OCI-LY3 (cell line): ENCODE measurements around the gene MTHFD1.

Experiments
- H2AFZ ChIP-seq: fragments of 200-600, 300-600 bp; shearing (Covaris generic); 2 replicates; pipeline ENCODE4 v1.6.0; 2014; ENCODE audit warnings: antibody characterized with exemption, low read depth, low read length
- H3K27ac ChIP-seq: fragments of 200-600, 300-600 bp; sonication (generic); 2 replicates; pipeline ENCODE4 v1.5.1; 2014; ENCODE audit warnings: mild to moderate bottlenecking, low read length, moderate library complexity, mixed read lengths
- H3K27me3 ChIP-seq: fragments of 200-600, 300-600 bp; sonication (generic); 2 replicates; pipeline ENCODE4 v1.6.1; 2014; ENCODE audit warnings: low read depth, low read length, mixed read lengths
- H3K36me3 ChIP-seq: fragments of 200-600, 300-600 bp; sonication (generic); replicated peaks from 2 replicates; pipeline ENCODE3; 2014; ENCODE audit warnings: low read depth, low read length, mixed read lengths
- H3K4me1 ChIP-seq: fragments of 300-600, 200-600 bp; sonication (generic); 2 replicates; pipeline ENCODE4 v1.6.1; 2014; ENCODE audit warnings: low read length, mixed read lengths
- H3K4me2 ChIP-seq: fragments of 200-600, 300-600 bp; sonication (generic); 2 replicates; pipeline ENCODE4 v1.6.1; 2014; ENCODE audit warnings: low read length, mixed read lengths
- H3K4me3 ChIP-seq: fragments of 300-600, 200-600 bp; sonication (generic); 2 replicates; pipeline ENCODE4 v1.5.1; 2014; ENCODE audit warnings: antibody characterized with exemption, mild to moderate bottlenecking, low read length, moderate library complexity
- H3K79me2 ChIP-seq: fragments of 300-600, 200-600 bp; shearing (Covaris generic); 2 replicates; pipeline ENCODE4 v1.6.1; 2014; ENCODE audit warnings: mild to moderate bottlenecking, low read length, mixed read lengths
- H3K9ac ChIP-seq: fragments of 300-600, 200-600 bp; shearing (Covaris generic); 2 replicates; pipeline ENCODE4 v1.6.0; 2014; ENCODE audit warnings: mild to moderate bottlenecking, low read length, moderate library complexity
- H3K9me3 ChIP-seq: fragments of 200-600, 300-600 bp; shearing (Covaris generic); 2 replicates; pipeline ENCODE4 v1.6.1; 2014; ENCODE audit warnings: low read length, mixed read lengths; ENCODE audit not compliant: insufficient read depth
- H4K20me1 ChIP-seq: fragments of 200-600, 300-600 bp; sonication (generic); 2 replicates; pipeline ENCODE4 v1.6.1; 2016; ENCODE audit warnings: low read length, mixed read lengths; ENCODE audit not compliant: insufficient read depth
- EZH2phosphoT487 ChIP-seq: fragments of 200-600 bp; shearing (Covaris generic); IDR thresholded peaks from 2 replicates; pipeline ENCODE4 v1.6.1; 2018; ENCODE audit warnings: antibody characterized with exemption, mixed run types, low read depth
- TF ChIP-seq, protein P1 (sequence below): fragments of 200-600, 300-600 bp; sonication (generic); IDR thresholded peaks from 2 replicates; pipeline ENCODE4 v1.5.1; 2014; ENCODE audit warnings: antibody characterized with exemption, low read length, low read depth

Gene MTHFD1

DNA sequence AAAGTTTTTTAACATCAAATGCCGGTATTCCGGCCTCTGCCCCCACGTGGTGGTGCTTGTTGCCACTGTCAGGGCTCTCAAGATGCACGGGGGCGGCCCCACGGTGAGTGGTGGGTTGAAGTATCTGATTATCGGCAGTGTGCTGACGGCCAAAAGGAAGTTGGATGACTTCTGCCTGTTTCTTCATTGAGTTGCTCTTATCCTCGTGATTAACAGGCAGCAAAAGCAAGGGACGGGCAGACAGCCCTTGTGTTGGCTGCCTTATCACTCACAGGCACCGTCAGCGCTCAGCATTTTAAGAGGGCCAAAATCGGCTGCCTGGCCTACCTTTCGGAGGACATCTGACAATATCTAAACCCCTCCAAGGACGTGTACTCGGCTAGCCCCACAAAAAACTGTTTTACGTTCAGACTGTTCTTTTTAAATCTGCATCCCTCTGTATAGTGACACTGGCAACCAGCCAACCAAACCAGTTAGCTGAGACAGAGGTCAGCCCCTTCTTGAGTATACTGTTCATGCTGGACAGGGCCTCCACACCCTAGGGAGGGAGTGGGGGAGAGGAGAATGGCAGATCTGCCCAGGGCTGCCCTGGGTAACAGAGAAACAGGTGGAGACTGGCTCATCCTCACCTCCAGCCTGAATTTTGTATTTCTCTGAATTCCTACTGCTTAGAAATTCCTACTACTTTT lies 54.3 kb downstream of the MTHFD1 start:
- Histone ChIP-seq H3K9ac (no peak overlapping the region), H2AFZ (no peak overlapping the region), H3K4me2 (no peak overlapping the region), H3K79me2 (no peaks in the 10 kb centered on the region), H3K36me3 (peaks cover 56% of the 10 kb centered on the region), H3K27me3 (no peaks in the 10 kb centered on the region), H3K4me1 (peaks cover 32% of the 10 kb centered on the region), H3K9me3 (no peaks in the 10 kb centered on the region), H3K4me3 (no peak overlapping the region), H4K20me1 (no peaks in the 10 kb centered on the region), H3K27ac (peak overlapping the region; percentile 99; the same call in 1 of the 2 replicates)
- TF ChIP-seq EZH2phosphoT487: no peak

DNA sequence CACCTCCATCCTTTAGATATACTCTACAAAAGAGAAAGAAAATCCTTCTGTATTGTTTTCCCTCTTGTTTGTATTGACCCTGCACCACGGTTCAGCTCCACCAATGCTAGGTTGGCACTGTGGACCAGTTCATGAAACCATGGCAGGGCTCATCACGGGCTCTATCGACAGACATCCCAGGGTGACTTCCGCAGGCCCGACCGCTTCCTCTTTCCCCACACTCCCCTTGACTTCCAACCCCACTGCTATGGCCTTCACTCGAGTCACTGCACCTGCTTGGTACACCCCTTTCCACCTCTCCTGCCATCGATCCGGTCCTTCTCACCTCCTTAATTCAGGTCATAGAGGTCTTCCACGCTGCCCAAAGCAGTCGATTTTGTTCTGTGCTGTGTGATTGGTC lies 56.0 kb downstream of the MTHFD1 start:
- TF ChIP-seq, protein P1, sequence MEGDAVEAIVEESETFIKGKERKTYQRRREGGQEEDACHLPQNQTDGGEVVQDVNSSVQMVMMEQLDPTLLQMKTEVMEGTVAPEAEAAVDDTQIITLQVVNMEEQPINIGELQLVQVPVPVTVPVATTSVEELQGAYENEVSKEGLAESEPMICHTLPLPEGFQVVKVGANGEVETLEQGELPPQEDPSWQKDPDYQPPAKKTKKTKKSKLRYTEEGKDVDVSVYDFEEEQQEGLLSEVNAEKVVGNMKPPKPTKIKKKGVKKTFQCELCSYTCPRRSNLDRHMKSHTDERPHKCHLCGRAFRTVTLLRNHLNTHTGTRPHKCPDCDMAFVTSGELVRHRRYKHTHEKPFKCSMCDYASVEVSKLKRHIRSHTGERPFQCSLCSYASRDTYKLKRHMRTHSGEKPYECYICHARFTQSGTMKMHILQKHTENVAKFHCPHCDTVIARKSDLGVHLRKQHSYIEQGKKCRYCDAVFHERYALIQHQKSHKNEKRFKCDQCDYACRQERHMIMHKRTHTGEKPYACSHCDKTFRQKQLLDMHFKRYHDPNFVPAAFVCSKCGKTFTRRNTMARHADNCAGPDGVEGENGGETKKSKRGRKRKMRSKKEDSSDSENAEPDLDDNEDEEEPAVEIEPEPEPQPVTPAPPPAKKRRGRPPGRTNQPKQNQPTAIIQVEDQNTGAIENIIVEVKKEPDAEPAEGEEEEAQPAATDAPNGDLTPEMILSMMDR: no peak
- TF ChIP-seq EZH2phosphoT487: no peak
- Histone ChIP-seq H3K9me3 (no peaks in the 10 kb centered on the region), H3K9ac (peak overlapping the region; percentile 98; the same call in 1 of the 2 replicates), H4K20me1 (no peaks in the 10 kb centered on the region), H2AFZ (no peak overlapping the region), H3K27ac (peak overlapping the region; percentile 99), H3K27me3 (no peaks in the 10 kb centered on the region), H3K4me2 (no peak overlapping the region), H3K36me3 (peaks cover 56% of the 10 kb centered on the region), H3K4me3 (no peak overlapping the region), H3K4me1 (peaks cover 32% of the 10 kb centered on the region), H3K79me2 (no peaks in the 10 kb centered on the region)

DNA sequence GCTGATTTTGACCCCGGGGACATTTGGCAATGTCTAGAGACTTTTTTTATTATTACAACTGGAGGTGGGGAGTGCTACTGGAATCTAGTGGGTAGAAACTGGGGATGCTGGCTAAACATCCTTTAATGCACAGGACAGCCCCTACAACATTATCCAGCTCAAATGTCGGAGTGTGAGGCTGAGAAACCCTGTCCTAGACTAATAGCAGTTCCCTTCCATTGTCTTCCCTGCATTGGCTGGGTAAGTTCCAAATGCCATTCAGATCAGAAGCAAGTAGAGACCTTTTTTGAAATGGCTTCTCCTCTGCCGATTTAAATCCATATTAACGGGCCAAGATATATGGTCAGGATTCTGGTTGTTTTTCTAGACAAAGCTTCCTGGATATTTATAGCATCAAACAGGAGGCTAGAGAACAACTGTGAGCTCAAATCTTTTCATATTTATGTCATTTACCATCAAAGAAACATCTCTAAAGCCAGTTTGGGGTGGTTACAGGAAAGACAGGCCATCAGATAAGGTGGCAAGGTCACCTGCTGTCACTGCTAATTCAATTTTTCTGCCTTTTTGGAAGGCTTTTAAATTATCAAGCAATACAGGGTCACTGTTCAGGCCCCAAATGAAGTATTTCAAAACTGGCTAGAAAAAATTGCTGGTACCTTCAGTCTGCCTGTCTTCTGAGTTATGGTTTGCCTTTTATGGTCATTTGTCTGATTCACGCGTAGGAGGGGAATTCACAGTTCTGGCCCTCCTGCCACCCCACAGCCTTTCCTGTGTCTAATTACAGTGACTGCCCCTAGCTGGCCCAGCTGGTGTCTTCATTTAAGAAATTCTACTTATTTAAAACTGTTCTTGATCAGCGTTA lies 57.1 kb downstream of the MTHFD1 start:
- H3K4me1 ChIP-seq: peaks cover 36% of the 10 kb centered on the region
- no peaks in the 10 kb centered on the region for H3K27me3 ChIP-seq
- TF ChIP-seq, protein P1: peak; percentile 9; the same call in 1 of the 2 replicates
- TF ChIP-seq EZH2phosphoT487: no peak
- H3K79me2 ChIP-seq: no peaks in the 10 kb centered on the region
- no peaks in the 10 kb centered on the region for H4K20me1 ChIP-seq
- peak overlapping the region; percentile 99 for H3K27ac ChIP-seq
- H2AFZ ChIP-seq: no peak overlapping the region
- peak overlapping the region; percentile 61 for H3K4me2 ChIP-seq
- H3K36me3 ChIP-seq: peaks cover 59% of the 10 kb centered on the region
- H3K9me3 ChIP-seq: no peaks in the 10 kb centered on the region
- H3K4me3 ChIP-seq: peak overlapping the region; percentile 24
- H3K9ac ChIP-seq: peak overlapping the region; percentile 98

DNA sequence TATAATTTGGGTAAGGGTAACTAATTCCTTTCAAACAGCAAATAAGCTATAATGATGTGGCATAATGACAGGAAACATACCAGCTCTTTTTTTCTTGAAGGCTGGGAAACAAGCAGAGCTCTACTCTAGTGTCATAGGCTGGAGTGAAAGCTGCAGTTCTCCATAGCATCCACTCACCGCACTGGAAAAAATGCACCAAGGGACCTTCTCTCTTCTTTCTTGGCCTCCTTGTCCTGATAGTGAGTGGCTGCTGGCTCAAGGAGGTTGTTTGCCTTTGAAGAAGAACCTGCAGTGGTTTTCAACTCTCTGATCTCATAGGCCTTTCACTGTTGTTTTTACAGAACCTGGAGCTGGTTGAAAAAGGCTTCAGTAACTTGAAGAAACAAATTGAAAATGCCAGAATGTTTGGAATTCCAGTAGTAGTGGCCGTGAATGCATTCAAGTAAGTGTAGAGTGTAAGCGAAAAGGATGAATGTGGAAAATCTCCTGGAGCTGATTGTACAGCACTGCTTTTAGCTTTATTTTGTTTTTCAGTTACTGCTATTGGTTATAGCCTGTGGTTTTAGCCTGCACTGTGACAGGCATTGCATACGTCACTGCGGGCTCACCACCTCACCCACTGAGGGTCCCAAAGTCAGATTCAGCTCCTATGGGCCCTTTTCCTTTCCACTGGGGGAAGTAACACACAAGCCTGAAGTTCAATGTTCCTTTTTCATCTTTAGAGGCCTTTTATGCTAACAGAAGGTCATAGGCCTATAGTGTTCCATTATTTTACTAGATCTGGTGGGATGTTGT lies 59.9 kb downstream of the MTHFD1 start:
- TF ChIP-seq EZH2phosphoT487: no peak
- TF ChIP-seq, protein P1: no peak
- Histone ChIP-seq H3K27me3 (no peaks in the 10 kb centered on the region), H4K20me1 (no peaks in the 10 kb centered on the region), H3K4me2 (no peak overlapping the region), H3K4me3 (no peak overlapping the region), H3K36me3 (peaks cover 53% of the 10 kb centered on the region), H3K9ac (no peak overlapping the region), H3K4me1 (peaks cover 40% of the 10 kb centered on the region), H2AFZ (no peak overlapping the region), H3K27ac (peak overlapping the region; percentile 45), H3K79me2 (no peaks in the 10 kb centered on the region), H3K9me3 (no peaks in the 10 kb centered on the region)
